Measurements from ENCODE around the gene GRIA4.
A peak's percentile ranks its signal among the peaks of the same experiment; 100 is the strongest.

Gene GRIA4

GRCh38 chr11:105665281-105665680, 55.4 kb downstream of the GRIA4 start:
- Histone ChIP-seq H2BK5ac (ENCODE audit: low read length) (no peak overlapping the region), H3K18ac (ENCODE audit: low read length) (no peak overlapping the region), H3K79me2 (ENCODE audit: control insufficient read depth, insufficient read depth, low read length) (no peaks in the 10 kb centered on the region), H3K23ac (ENCODE audit: low read length) (no peak overlapping the region), H3K4ac (ENCODE audit: low read depth, low read length) (no peak overlapping the region), H3K79me1 (ENCODE audit: low read length) (no peaks in the 10 kb centered on the region), H2BK120ac (ENCODE audit: low read depth, low read length) (no peak overlapping the region), H3K27ac (ENCODE audit: low read depth, low read length) (no peak overlapping the region), H2AK5ac (ENCODE audit: low read length) (no peak overlapping the region), H2BK15ac (replicated peaks; ENCODE audit: low read depth) (no peak overlapping the region), H3K36me3 (ENCODE audit: control insufficient read depth, insufficient read depth, low read length) (no peaks in the 10 kb centered on the region), H3K4me3 (ENCODE audit: low read length) (no peak overlapping the region), H4K8ac (ENCODE audit: low read depth, low read length) (no peak overlapping the region), H4K5ac (ENCODE audit: low read length) (no peak overlapping the region), H3K9ac (ENCODE audit: low read length) (no peak overlapping the region), H3K27me3 (ENCODE audit: insufficient read depth, low read length, poor library complexity) (no peaks in the 10 kb centered on the region), H3K4me1 (ENCODE audit: control insufficient read depth, low read depth, low read length) (no peaks in the 10 kb centered on the region), H3K56ac (ENCODE audit: low read length) (no peak overlapping the region), H3K4me2 (ENCODE audit: low read length) (no peak overlapping the region)
- no CpG with 5 or more reads among the region's 4 CpGs for WGBS (ENCODE audit: extremely low coverage, insufficient coverage, low lambda C conversion rate)
- no peak for DNase-seq

- H3K4me3 ChIP-seq (ENCODE audit: low read length): no peak overlapping the region
- H3K56ac ChIP-seq (ENCODE audit: low read length): no peak overlapping the region
- no peak overlapping the region for H3K4me2 ChIP-seq (ENCODE audit: low read length)
These were observed 57.6 kb downstream of the GRIA4 start for GRCh38 chr11:105667441-105667840.

GRCh38 chr11:105670811-105671210, 60.9 kb downstream of the GRIA4 start:
- Histone ChIP-seq H3K4me3 (ENCODE audit: low read length) (no peak overlapping the region), H3K4me2 (ENCODE audit: low read length) (no peak overlapping the region), H3K9ac (ENCODE audit: low read length) (no peak overlapping the region), H3K36me3 (ENCODE audit: control insufficient read depth, insufficient read depth, low read length) (no peaks in the 10 kb centered on the region), H4K5ac (ENCODE audit: low read length) (no peak overlapping the region), H3K18ac (ENCODE audit: low read length) (no peak overlapping the region), H3K79me1 (ENCODE audit: low read length) (no peaks in the 10 kb centered on the region), H3K23ac (ENCODE audit: low read length) (no peak overlapping the region), H2AK5ac (ENCODE audit: low read length) (no peak overlapping the region), H3K4me1 (ENCODE audit: control insufficient read depth, low read depth, low read length) (no peaks in the 10 kb centered on the region), H3K79me2 (ENCODE audit: control insufficient read depth, insufficient read depth, low read length) (no peaks in the 10 kb centered on the region), H4K8ac (ENCODE audit: low read depth, low read length) (no peak overlapping the region), H3K27ac (ENCODE audit: low read depth, low read length) (no peak overlapping the region), H3K27me3 (ENCODE audit: insufficient read depth, low read length, poor library complexity) (no peaks in the 10 kb centered on the region), H3K4ac (ENCODE audit: low read depth, low read length) (no peak overlapping the region), H2BK120ac (ENCODE audit: low read depth, low read length) (no peak overlapping the region), H2BK5ac (ENCODE audit: low read length) (no peak overlapping the region), H2BK15ac (replicated peaks; ENCODE audit: low read depth) (no peak overlapping the region), H3K56ac (ENCODE audit: low read length) (no peak overlapping the region)
- no peak for DNase-seq

More at GRCh38 chr11:105667441-105667840, 57.6 kb downstream of the GRIA4 start:
- no peak overlapping the region for H3K23ac ChIP-seq (ENCODE audit: low read length)
- no peak overlapping the region for H3K4ac ChIP-seq (ENCODE audit: low read depth, low read length)
- H4K8ac ChIP-seq (ENCODE audit: low read depth, low read length): no peak overlapping the region
- no peaks in the 10 kb centered on the region for H3K27me3 ChIP-seq (ENCODE audit: insufficient read depth, low read length, poor library complexity)
- H3K9ac ChIP-seq (ENCODE audit: low read length): no peak overlapping the region
- no peak overlapping the region for H4K5ac ChIP-seq (ENCODE audit: low read length)
- no peak overlapping the region for H2BK120ac ChIP-seq (ENCODE audit: low read depth, low read length)
- H3K79me2 ChIP-seq (ENCODE audit: control insufficient read depth, insufficient read depth, low read length): no peaks in the 10 kb centered on the region
- no peak overlapping the region for H3K27ac ChIP-seq (ENCODE audit: low read depth, low read length)
- H2AK5ac ChIP-seq (ENCODE audit: low read length): no peak overlapping the region
- no peaks in the 10 kb centered on the region for H3K36me3 ChIP-seq (ENCODE audit: control insufficient read depth, insufficient read depth, low read length)
- no peaks in the 10 kb centered on the region for H3K79me1 ChIP-seq (ENCODE audit: low read length)
- WGBS (ENCODE audit: extremely low coverage, insufficient coverage, low lambda C conversion rate): no CpG with 5 or more reads among the region's 1 CpG
- H2BK15ac ChIP-seq (replicated peaks; ENCODE audit: low read depth): no peak overlapping the region
- no peak overlapping the region for H2BK5ac ChIP-seq (ENCODE audit: low read length)
- DNase-seq: no peak
- H3K18ac ChIP-seq (ENCODE audit: low read length): no peak overlapping the region
- H3K4me1 ChIP-seq (ENCODE audit: control insufficient read depth, low read depth, low read length): no peaks in the 10 kb centered on the region

GRCh38 chr11:105673089-105673488, 63.2 kb downstream of the GRIA4 start:
- Histone ChIP-seq H3K4me2 (ENCODE audit: low read length) (no peak overlapping the region), H3K4me1 (ENCODE audit: control insufficient read depth, low read depth, low read length) (no peaks in the 10 kb centered on the region), H3K36me3 (ENCODE audit: control insufficient read depth, insufficient read depth, low read length) (no peaks in the 10 kb centered on the region), H3K4ac (ENCODE audit: low read depth, low read length) (no peak overlapping the region), H3K27ac (ENCODE audit: low read depth, low read length) (no peak overlapping the region), H2BK5ac (ENCODE audit: low read length) (no peak overlapping the region), H3K4me3 (ENCODE audit: low read length) (no peak overlapping the region), H3K79me1 (ENCODE audit: low read length) (no peaks in the 10 kb centered on the region), H3K79me2 (ENCODE audit: control insufficient read depth, insufficient read depth, low read length) (no peaks in the 10 kb centered on the region), H2BK120ac (ENCODE audit: low read depth, low read length) (no peak overlapping the region), H4K8ac (ENCODE audit: low read depth, low read length) (no peak overlapping the region), H2BK15ac (replicated peaks; ENCODE audit: low read depth) (no peak overlapping the region), H3K27me3 (ENCODE audit: insufficient read depth, low read length, poor library complexity) (no peaks in the 10 kb centered on the region), H4K5ac (ENCODE audit: low read length) (no peak overlapping the region), H3K56ac (ENCODE audit: low read length) (no peak overlapping the region), H3K18ac (ENCODE audit: low read length) (no peak overlapping the region), H3K9ac (ENCODE audit: low read length) (no peak overlapping the region), H2AK5ac (ENCODE audit: low read length) (no peak overlapping the region), H3K23ac (ENCODE audit: low read length) (no peak overlapping the region)
- WGBS (ENCODE audit: extremely low coverage, insufficient coverage, low lambda C conversion rate): no CpG with 5 or more reads among the region's 3 CpGs
- DNase-seq: peak; percentile 71

GRCh38 chr11:105689631-105690030, 79.8 kb downstream of the GRIA4 start:
- no peak overlapping the region for H3K23ac ChIP-seq (ENCODE audit: low read length)
- no peak overlapping the region for H4K5ac ChIP-seq (ENCODE audit: low read length)
- H2AK5ac ChIP-seq (ENCODE audit: low read length): no peak overlapping the region
- DNase-seq: peak; percentile 3
- no peaks in the 10 kb centered on the region for H3K27me3 ChIP-seq (ENCODE audit: insufficient read depth, low read length, poor library complexity)
- no peak overlapping the region for H2BK5ac ChIP-seq (ENCODE audit: low read length)
- no peak overlapping the region for H2BK15ac ChIP-seq (replicated peaks; ENCODE audit: low read depth)
- no peak overlapping the region for H3K4ac ChIP-seq (ENCODE audit: low read depth, low read length)
- H3K27ac ChIP-seq (ENCODE audit: low read depth, low read length): no peak overlapping the region
- H3K56ac ChIP-seq (ENCODE audit: low read length): no peak overlapping the region
- no peaks in the 10 kb centered on the region for H3K4me1 ChIP-seq (ENCODE audit: control insufficient read depth, low read depth, low read length)
- H2BK120ac ChIP-seq (ENCODE audit: low read depth, low read length): no peak overlapping the region
- no peak overlapping the region for H3K4me2 ChIP-seq (ENCODE audit: low read length)
- H3K36me3 ChIP-seq (ENCODE audit: control insufficient read depth, insufficient read depth, low read length): no peaks in the 10 kb centered on the region
- H3K9ac ChIP-seq (ENCODE audit: low read length): no peak overlapping the region
- no peak overlapping the region for H3K4me3 ChIP-seq (ENCODE audit: low read length)
- no peaks in the 10 kb centered on the region for H3K79me2 ChIP-seq (ENCODE audit: control insufficient read depth, insufficient read depth, low read length)
- WGBS (ENCODE audit: extremely low coverage, insufficient coverage, low lambda C conversion rate): no CpG with 5 or more reads among the region's 2 CpGs
- H3K79me1 ChIP-seq (ENCODE audit: low read length): no peaks in the 10 kb centered on the region
- H4K8ac ChIP-seq (ENCODE audit: low read depth, low read length): no peak overlapping the region
- no peak overlapping the region for H3K18ac ChIP-seq (ENCODE audit: low read length)

- Histone ChIP-seq H3K56ac (ENCODE audit: low read length) (no peak overlapping the region), H3K4me1 (ENCODE audit: control insufficient read depth, low read depth, low read length) (no peaks in the 10 kb centered on the region), H2BK15ac (replicated peaks; ENCODE audit: low read depth) (no peak overlapping the region), H3K27ac (ENCODE audit: low read depth, low read length) (no peak overlapping the region), H2AK5ac (ENCODE audit: low read length) (no peak overlapping the region), H3K79me2 (ENCODE audit: control insufficient read depth, insufficient read depth, low read length) (no peaks in the 10 kb centered on the region), H2BK120ac (ENCODE audit: low read depth, low read length) (no peak overlapping the region), H3K79me1 (ENCODE audit: low read length) (no peaks in the 10 kb centered on the region), H3K23ac (ENCODE audit: low read length) (no peak overlapping the region), H4K5ac (ENCODE audit: low read length) (no peak overlapping the region), H3K4ac (ENCODE audit: low read depth, low read length) (no peak overlapping the region), H3K27me3 (ENCODE audit: insufficient read depth, low read length, poor library complexity) (no peaks in the 10 kb centered on the region), H3K9ac (ENCODE audit: low read length) (no peak overlapping the region), H3K18ac (ENCODE audit: low read length) (no peak overlapping the region), H3K4me2 (ENCODE audit: low read length) (no peak overlapping the region), H4K8ac (ENCODE audit: low read depth, low read length) (no peak overlapping the region), H3K36me3 (ENCODE audit: control insufficient read depth, insufficient read depth, low read length) (no peaks in the 10 kb centered on the region), H2BK5ac (ENCODE audit: low read length) (no peak overlapping the region), H3K4me3 (ENCODE audit: low read length) (no peak overlapping the region)
- no peak for DNase-seq
- no CpG with 5 or more reads among the region's 1 CpG for WGBS (ENCODE audit: extremely low coverage, insufficient coverage, low lambda C conversion rate)
These were observed 80.6 kb downstream of the GRIA4 start for GRCh38 chr11:105690467-105690866.

Data from mesendoderm (in vitro differentiated cells).